GM18909 (cell line): ENCODE measurements around the gene P2RY2.
A peak's percentile ranks its signal among the peaks of the same experiment; 100 is the strongest.
"Not testable (repeated sequence)": the region's sequence is repeated elsewhere in the genome, so short reads cannot be mapped to it uniquely, and the experiment has no call there.

ENCODE experiments used
- ATAC-seq: cut with Tn5 transposase; IDR thresholded peaks from one replicate; pipeline ENCODE4 v1.9.1; 2021; ENCODE audit warnings: mild to moderate bottlenecking; ENCODE audit not compliant: unreplicated experiment, poor library complexity

The P2RY2 gene

DNA sequence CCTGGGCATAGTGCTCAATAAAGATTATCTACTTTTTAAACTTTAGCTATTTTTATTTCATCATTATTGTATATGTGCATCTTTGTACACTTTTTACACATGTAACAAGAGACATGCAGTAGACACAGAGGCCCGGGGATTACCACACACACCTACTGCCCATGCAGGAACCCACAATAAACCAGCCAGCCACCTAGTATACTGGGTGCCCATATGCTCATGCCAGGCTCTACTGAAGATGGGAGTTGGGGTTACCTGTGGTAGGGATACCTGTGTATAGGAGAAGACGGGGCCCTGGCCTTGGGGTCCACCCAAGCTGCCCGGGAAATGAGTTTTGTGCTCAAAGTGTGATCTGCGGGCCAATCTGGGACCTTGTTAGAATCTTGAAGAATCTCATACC is 31.2 kb upstream of the P2RY2 start:
- ATAC-seq: no peak

DNA sequence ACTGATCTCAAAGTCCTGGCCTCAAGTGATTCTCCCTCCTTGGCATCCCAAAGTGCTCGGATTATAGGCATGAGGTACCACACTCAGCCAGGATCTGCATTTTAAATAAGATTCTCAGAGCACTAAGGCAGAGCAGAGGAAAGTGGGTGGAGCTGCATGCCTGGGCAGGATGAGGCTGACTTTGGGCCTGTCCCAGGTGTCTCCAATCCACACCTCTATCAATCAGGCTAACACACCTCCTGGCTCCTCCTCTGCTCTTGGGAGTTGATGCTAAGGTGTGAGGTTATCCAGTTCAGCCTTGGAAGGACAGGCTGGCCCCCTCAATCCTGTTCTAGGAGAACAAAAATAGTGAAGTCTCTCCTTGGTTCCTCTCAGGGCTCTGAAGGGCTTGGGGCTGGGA is 30.2 kb upstream of the P2RY2 start:
- ATAC-seq: no peak

DNA sequence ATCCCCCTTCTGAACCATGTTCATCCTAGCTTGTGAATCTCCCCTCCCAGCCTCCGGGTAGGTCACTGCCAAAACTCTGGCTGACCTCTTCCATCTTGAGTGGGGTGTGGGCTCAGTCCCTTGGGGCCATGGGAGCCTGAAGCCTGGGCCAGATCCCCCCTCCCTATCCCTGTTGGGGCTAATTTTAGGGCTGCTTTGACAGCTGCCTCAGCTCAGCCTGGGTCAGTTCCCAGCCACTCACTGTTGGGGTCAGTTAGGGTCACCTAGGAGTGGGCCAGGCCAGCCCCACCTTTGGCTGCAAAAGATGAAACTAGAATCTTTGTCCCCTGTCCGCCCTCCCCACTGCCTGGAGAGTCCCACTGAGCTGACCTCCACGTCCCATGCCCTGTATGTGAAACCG is 29.8 kb upstream of the P2RY2 start:
- no peak for ATAC-seq

DNA sequence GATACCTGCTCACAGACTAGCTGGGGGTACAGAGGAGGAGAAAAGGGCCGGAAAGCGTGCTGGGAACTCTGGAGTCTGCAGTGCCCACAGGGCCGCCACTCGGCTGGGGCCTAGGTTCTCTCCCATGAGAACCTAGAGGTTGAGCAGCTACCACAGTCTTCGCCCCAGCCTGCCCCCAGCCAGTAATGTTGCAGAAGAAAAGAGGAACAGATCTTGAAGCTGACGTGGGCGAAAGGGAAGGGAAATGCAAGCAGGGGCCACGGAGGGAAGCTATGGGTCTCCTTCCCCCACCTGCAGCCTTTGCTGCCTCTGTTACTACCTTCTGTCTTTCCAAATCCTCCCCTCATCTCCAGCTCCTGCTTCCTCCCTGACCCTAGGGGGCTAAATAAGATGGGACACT is 28.8 kb upstream of the P2RY2 start:
- peak; percentile 41 for ATAC-seq

DNA sequence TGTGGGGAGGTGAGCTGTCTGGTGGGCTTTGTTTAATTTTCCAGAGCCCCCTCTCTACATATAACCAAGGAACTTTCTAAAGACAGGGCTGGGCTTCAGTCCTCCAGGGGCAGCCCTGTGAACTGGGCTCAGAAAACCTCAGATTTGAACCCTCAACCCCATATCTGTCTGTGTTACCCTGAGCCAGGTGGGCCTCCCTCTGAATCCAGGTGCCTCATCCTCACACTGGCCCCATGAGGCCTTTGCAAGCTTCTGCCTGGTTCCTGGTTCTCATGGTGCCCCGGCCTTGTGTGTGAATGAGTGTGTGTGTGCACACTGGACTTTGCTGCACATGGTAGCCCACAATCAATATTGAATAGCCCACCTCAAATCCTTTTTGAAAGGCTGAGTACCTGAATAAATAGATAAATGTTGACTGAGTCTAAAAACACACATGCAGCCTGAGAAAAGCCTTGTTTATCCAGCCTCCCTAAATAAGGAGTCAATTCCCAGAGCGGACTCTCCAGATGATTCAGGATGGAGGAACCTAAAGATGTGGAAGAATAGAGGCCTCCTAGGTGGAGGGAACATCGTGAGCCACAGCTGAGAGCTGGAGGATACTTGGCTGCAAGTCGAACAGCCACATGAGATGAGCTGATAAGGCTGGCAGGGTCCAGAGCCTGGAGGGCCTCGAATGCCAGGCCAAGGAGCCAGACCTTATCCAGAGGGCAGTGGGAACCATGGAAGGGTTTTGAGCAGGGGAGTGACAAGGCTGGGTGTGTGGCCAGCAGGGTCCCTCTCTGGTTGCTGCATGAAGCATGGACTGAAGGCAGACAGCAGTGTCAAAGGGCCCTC is 28.1 kb upstream of the P2RY2 start:
- no peak for ATAC-seq

DNA sequence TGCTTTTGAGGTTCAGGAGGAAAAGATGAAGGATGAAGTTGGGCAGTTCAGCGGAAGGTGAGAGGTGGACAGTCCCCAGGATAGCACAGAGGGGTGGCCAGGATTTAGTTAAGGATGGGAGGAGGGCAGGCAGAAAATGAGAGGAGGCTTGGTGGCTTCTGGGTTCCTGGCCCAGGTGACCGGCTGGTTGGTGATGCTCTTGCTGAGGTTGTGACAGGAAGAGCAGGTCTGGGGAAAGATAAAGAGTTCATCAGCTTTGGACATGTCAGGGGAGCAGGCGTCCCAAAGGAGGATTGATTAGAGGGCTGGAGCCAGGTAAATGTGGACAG is 27.6 kb upstream of the P2RY2 start:
- ATAC-seq: no peak

DNA sequence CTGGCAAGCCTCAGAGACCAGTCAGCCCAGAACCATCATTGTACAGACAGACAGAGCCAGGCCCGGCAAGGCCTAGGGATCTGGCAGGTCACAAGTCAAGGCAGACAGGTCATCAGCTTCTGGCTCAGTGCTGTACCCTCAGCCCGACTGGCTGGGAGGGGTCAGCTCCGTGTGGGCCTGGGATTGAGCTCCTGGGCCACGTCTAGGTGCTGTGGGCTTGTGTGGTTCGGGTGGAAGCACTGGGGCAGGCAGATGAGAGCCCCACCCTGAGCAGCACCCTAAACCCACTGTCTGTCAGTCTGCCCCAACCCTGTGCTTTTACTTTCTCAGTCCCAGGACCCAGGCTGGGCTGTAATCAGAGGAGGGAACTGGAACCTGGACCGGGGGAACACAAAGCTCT is 26.9 kb upstream of the P2RY2 start:
- no peak for ATAC-seq

DNA sequence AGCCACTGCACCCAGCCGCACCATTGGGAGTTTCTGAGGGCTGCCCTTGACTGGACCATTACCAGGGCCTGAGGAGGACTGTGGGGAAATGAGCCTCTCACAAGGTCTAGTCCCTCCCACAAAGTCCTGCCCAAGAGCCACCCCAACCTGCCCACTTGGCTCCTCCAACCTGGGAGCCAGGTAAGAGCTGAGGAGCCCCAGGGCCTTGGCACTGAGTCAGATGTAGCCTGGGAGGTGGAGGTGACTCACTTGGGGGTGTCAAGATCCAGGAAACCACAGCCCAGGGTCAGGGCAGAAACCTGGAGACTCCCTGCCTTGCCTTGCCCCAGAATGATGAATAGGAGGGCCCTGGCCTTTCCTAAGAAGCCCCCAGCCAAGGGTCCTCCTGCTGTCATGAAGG is 25.8 kb upstream of the P2RY2 start:
- ATAC-seq: no peak

DNA sequence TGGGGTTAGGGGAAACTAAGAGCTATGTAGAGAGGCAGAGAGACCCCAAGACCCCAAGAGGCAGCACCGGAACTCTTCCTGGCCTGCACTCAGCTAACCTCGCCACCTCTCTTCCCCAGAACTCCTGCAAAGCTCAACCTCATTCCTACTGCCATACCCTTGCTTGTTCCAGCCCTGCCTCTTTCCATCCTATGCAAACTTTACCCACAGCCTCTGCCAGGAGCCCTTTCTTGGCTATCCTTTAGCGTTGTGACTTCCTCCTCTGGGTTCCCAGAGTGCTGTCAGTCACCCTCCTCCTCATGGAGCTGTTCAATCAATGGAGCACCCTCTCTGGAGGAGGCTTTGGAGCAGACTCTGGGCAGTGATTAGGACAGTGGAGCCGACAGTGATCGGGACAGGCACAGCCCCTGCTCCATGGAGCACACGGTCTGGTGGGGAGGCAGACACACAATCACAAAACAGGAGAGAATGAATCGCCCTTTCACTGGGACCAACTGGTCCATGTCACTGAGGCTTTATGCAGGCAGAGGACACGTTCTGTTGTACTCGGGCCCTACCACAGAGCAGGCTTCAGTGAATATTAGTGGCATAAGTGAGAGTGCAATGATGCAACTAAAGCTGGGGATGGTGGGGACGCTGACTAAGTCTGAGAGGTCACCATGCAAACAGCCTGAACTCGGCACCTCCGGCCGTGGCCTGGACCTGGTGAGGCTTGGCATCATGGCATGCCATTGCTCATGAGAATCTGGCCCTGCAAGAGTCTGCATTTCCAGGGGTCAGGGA is 24.6 kb upstream of the P2RY2 start:
- ATAC-seq: no peak

DNA sequence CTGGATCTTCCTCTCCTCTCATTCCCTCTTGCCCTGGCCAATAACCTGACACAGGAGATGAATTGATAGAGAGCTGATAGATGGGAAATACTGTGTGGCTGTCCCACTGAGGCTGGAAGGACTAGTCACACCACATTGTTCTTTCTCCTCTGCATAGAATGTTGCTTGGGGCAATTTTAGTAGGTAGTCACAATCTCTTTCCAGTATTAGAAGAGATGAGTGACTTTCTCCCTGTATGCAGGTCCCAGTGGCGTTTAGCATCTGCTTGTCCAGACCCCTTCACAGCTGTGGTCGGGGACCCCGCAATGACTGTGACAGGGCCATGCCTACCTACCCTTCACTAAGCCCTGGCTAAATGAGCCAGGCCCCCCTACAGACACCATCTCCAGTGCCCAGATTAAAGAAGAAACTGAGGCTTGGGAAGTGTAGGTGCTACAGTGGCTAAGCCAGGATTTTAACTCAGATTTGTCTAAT is 24.0 kb upstream of the P2RY2 start:
- ATAC-seq: no peak

DNA sequence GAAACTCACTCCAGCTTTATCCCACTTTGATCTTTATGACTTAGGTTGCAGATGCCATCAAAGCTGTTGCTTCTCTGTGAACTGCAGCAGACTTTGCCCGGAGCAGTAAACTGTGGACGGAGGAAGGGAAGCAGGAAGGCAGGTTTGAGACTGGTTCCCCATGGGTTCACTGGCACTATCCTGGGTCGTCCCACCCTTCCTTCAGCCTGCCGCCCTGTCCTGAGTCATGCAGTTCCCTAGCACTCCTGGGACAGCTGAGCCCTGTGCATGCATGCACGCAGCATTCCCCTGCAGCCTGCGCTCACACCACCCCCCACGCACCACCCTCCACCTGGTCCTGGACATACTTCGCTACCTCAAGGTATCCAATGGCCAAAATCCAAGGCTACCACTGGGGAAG is 23.5 kb upstream of the P2RY2 start:
- ATAC-seq: no peak

DNA sequence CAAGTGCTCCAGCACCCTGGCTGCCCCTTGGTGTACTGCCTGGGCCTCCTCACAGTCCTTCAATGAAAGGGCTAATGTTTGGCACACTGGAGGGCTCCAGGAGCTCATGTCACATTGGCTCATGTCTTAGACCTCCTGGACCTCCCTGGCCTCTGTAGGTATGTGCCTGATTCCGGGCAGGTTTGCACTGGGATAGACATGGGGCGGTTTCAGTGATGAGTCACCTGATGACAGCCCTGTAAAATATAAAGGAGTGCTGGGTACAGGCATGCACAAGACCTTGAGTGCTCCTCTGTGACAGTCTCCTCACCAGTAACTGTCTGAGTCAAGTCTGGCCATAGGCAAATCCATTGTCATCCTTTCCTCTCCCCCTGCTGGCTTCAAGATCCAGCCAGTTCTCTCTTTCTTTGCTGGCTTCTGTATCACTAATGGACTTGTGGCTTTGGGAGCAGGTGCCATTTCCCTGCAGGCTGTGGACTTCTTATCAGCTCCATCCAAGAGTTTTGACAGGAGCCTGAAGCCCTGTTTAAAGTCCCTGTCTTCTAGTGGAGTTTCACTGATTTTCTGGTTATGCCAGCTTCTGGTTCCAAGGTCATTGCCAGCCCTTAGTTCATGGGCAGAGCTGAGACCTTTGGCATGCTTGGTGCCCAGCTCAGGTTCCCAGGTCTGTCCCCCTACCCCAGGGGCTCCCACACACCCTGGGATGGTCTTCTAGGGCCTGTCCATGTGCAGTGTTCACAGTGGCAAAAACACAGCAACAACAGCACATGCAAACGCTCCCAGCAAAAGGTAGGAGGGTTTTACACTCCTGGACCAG is 22.7 kb upstream of the P2RY2 start:
- no peak for ATAC-seq

DNA sequence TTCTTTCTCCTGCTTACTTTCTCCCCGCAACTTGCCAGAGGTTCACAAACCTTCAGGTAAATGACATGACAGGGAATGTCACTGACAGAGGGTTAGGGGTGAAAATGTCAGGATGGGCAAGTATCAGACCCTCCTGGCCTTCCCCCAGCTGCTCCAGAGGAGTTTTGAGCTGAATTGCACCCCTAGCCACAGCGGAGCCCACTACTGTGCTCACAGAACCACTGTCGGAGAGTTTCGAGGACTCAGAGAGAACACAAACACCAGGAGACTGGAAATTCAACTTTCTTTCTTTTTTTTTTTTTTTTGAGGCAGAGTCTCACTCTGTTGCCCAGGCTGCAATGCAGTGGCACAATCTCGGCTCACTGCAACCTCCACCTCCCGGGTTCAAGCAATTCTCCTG is 21.5 kb upstream of the P2RY2 start:
- ATAC-seq: no peak

DNA sequence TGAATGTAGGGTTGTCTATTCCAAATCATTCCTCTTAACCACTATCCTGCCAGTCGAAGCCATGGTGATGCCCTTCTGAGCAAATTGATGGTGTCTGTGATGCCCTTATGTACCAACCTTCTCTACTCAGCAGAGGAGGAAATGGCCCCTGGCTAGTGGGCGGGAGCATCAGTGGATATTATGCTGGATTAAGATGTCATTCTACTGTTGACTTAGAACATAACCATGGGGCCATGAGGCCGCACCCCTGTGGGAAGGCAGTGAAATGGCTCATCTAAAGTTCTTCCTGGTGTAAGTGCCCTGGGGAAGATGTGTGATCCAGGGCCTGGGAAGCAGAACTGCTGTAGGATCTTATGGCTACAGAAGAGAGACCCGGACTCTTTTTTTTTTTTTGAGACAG is 20.7 kb upstream of the P2RY2 start:
- no peak for ATAC-seq

DNA sequence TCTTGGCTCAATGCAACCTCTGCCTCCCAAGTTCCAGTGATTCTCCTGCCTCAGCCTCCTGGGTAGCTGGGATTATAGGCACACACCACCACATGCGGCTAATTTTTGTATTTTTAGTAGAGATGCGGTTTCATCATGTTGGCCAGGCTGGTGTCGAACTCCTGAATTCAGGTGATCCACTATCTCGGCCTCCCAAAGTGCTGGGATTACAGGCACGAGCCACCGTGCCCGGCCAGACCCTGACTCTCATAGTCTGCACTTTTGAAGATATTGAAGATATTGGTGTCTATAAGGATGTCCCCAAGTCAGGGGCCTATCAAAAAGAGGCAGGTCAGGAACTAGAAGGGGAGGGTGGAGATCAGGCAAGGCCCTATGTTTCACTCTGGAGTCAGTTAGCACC is 20.3 kb upstream of the P2RY2 start:
- not testable (repeated sequence) for ATAC-seq

DNA sequence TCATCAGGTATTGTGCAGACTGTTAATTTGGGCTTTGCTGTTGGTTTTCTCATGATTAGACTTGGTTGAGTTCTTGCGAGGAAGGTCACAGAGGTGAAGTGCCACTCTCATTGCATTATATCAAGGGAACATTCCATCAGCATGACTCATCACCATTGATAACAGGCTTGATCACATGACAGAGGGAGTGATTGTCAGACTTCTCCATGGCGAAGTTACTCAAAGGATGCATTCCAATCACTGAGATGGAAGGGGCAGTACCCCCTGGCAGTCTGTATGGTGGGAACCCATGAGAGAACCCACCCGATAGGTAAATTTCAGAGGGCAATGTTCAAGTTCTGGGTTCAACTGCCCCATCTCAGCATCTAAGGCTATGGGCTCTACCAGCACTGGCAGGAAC is 19.4 kb upstream of the P2RY2 start:
- ATAC-seq: no peak

DNA sequence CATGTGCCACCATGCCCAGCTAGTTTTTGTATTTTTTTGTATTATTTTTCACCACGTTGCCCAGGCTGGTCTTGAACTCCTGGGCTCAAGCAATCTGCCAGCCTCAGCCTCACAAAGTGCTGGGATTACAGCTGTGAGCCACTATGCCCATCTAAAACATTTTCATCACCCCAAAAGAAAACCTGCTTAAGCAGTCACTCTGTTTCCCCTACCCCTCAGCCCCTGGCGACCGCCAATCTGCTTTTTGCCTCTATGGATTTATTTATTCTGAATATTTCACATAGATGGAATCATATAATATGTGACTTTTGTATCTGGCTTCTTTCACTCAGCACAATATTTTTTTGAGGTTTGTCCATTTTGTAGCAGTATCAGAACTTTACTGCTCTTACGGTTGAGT is 18.6 kb upstream of the P2RY2 start:
- no peak for ATAC-seq

DNA sequence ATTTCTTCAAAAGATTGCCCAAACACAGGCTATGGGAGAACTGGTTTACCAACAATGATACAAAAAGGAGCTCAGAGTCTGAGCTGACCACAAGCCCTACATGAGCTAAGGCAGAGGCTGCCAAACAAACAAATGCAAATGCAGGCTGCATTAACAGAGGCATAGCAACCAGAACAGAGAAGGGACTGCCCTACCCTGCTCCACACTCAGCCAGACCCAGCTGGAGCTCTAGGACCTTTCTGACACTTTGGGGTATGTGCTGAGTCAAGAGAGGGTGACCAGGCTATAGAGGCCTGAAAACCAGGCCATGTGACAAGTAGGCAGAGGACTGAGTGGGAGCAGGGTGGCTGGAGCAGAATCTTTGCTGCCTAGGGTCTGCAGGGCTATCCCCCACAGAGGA is 17.8 kb upstream of the P2RY2 start:
- no peak for ATAC-seq

DNA sequence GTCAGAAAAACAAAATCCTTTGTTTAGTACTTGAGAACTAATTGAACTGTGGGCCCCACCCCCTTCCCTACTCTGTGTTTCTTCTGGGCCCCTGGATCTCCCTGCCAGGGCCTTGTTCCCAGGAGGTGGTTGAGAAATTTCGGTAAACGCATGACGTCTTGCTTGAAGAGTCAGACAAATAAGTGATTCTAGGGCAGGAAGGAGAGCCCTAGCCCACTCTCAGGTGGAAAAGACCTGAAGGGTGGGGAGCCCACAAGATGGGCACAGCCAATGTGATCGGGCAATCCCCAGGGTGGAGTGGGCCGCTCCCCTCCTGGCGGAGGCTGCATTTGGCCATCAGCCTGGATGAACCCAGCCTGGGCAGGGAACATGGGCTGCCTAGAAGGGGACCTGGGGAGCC is 16.8 kb upstream of the P2RY2 start:
- no peak for ATAC-seq

DNA sequence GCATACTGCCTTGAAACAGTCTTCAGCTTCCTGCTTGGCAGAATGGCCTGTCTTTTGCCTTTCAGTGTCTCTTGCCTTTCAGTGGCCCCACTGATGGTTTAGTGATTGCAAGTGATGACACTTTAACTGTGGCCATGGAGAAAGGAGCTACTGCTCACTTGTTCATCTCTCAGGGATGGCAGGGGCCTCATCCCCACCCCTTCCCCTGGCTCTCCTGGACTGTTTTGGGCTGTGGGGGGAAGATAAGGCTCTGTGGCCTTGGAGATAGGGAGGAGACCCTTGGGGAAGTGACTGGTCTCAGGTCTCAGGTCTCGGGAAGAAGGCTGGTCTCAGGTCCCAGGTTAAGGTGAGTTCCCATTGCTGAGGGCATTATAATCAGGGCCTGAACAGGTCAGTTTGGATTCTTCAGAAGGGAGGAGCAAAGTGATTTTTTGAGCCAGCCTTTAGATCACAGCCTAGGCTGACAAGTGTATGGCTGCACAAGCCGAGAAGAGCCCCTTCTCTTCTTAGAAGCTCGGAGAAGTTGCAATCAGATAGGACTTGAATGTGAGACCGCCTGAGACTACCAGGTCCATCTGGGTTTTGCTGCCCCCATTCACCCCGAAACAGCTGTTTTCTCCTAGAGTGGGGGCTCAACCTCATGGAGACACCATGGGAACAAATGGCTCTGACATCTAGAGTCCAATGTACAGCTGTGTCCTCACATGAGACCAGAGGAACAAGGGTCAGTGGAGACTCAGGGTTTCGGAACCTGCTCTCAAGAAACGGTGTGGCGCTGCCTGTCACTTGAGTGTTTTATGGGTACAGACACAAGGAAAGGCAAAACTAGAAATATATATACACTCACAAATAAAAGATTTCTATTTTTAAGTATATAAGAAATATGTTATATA is 15.9 kb upstream of the P2RY2 start:
- ATAC-seq: no peak
